Activated CD4-positive, CD25-positive, alpha-beta regulatory T cell treated with anti-CD3 and anti-CD28 coated beads, Interleukin-2, amount 50 U/mL, for 24 hours (primary cell): Measurements from ENCODE around the gene KCNN3.

Source experiments
- ATAC-seq, 2 donors: fragments of 150-1000 bp; cut with Tn5 transposase; one replicate each; pipeline ENCODE4 v1.10.0; 2021; ENCODE audit warnings: mild to moderate bottlenecking in 1 of 2, moderate library complexity in 1 of 2

Gene KCNN3

DNA sequence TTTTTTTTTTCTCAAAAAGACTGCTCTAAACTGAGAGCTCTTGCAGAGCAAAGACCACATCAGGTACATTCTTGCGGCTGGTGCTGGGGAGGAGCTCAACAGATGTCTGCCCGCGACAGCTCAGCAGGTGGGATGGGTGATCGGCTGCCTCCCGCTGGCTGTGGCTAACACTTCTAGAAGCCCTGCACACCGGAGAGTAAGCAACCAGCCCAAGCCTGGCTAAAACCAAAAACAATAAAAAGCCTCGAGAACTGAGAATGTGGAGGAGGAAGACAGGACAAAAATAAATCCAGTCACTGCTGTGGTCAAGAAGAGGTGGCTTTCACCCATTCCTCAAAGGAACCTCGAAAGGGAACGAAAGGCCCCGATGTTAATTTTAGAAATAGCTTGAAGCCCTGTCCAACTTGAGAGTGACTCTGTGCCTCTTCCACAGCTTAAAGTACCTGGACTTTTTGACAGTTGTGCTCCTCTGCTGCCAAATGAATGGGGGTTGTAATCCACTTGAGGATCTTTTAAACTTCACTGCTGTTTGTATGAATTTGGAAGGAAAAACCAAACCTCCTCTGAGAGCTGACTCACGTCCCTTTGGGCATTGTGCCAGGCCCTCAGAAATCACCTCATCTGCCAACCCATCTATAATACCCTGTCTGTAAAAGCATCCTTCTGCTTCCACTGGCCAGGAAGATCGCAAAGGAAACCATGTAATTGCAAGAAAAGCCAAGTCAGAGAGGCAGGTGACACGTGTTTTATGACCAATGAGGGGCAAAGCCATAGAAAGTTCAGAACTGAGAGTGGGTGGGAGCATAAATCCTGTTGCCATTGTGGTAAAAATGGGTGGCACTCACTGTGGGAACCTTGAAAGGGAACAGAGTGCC lies 78.6 kb downstream of the KCNN3 start:
- ATAC-seq: peak; percentile 91 to 95

- ATAC-seq: no peak
These were observed 81.2 kb downstream of the KCNN3 start for GRCh38 chr1:154788886-154789285.

DNA sequence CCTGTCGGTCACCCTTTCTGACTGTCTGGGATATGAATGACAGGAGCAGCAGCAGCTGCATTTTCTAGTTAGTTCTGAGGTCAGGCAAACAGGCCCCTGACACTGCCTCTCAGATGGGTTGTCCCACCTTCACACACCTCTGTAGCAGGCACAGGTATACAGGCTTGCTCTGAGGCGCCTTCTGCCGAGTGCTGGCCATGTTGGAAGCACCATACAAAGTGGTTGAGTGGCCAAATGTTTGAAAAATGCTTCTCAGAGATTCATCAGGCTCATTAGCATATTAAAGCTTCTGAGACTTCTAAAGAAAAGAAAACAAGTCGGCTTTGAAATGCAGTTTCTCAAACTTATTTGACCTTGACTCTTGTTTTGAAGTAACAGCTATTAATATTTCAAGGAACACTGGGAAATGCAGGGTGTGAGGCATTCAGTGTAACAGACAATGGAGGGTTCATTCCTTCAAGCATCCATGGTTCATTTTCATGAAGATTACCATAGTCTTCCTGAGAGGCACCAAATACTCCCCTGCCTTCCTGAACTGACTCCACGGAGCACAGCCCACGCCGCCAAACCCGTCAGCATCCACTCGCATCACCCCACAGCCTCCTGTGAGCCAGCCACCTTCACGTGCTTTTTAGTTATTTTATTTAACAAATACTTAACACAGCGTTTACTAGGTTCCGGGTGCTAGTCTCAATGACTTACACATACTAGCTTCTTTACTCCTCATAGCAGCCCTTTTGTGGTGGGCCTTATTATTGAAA lies 81.8 kb downstream of the KCNN3 start:
- ATAC-seq: no peak

GRCh38 chr1:154786804-154787570 lies 83.1 kb downstream of the KCNN3 start:
- no peak for ATAC-seq

DNA sequence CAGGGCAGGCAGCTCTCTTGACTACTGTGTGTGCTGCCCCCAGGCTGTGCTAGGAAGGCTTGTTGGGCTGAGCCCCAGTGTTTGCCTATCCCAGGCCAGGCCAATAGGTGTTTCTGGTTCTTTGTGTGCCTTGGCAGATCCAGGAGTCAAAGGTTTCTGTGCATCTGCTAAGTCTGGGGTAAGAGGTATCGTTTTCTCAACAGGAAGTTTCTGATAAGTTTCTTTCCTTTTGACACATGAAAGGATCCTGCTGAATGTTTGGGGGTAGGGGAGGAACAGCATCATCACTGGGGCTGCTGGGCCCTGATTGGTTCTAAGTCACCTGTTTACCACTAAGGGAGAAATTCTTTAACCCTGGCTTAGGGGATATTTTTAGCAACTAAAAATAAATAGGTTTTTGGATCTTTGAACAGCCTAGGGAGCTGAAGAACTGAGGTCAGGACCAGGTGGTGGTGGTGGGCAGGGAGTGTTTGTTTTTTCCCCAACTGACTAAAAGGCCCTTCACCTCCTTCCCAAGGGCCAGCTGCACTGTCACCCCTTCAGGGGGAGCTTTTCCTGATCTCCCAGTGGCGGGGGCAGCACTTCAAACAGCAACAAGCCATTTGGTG lies 85.1 kb downstream of the KCNN3 start:
- peak; percentile 95 for ATAC-seq

DNA sequence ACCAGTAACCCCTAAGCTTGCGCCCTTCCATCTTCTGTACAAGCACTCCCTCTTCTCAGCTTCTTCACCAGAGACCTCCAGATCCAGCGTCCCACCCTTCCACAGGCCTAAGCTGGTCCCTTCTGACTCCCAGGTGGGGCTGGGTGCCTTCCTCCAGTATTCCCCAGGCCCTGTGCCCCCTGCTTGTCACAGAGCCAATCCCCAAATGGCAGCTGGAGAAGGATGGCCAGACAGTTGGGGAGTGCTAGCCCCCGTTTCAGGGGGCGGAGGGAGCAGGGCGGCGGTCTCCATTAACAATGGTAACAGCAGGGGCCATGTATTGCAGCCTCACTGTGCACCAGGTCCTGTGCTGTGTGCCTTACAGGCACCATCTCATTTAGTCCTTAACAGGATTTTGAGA lies 85.7 kb downstream of the KCNN3 start:
- peak in 1 of 2 donors; percentile 6 for ATAC-seq

GRCh38 chr1:154783976-154784375 lies 86.1 kb downstream of the KCNN3 start:
- no peak for ATAC-seq

- ATAC-seq: no peak
These were observed 89.5 kb downstream of the KCNN3 start for GRCh38 chr1:154780541-154780940.

DNA sequence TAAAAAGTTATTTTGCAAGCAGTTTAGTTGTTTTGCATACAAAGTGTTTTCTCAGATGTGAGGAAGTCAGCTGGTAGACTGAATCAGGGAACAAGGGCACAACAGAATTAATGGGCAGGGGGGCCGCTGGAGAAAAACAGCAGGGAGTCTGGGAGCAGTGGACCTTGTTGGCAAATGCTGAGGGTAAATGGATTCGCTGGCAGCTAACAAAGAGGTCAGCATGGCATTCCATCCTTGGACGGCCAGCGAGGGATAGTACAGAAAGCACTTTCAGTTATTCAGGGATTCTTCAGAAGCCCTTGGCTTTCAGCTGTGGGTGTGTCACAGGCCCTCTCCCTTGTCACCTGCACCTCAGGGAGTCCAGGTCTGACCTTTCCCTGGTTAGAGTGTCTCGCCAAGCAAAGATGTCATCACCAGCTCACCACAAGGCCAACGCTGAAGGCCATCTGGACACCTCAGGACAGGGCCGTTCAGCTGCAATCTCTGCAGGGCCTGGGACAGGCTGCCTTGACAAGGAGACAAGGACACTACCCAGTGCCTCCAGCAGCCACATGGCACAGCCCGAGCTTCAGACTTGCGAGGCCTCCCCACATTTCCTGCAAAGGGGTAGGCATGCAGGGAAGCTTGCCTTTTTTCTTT lies 90.4 kb downstream of the KCNN3 start:
- no peak for ATAC-seq

GRCh38 chr1:154778944-154779343 lies 91.1 kb downstream of the KCNN3 start:
- ATAC-seq: no peak

- ATAC-seq: no peak
These were observed 91.8 kb downstream of the KCNN3 start for GRCh38 chr1:154778275-154778674.

DNA sequence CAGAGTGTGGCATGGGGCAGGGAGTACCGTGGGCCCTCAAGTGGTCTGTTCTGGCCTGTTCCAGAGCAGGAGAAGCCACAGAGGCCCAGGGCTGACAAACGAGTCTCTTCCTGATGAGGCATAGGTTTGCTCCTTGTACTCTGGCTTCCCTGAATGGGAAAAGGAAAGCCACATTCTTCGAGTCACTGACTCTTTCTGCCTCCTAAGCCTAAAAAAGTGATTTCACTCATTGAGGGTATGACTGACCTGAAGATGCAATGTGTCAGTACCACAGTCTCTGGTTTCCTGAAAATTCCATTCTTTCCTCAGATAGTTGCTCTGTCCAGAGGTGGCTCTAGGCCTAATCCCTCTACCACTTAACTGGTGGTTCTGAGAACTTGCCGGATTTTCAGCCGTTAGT lies 92.3 kb downstream of the KCNN3 start:
- ATAC-seq: no peak

DNA sequence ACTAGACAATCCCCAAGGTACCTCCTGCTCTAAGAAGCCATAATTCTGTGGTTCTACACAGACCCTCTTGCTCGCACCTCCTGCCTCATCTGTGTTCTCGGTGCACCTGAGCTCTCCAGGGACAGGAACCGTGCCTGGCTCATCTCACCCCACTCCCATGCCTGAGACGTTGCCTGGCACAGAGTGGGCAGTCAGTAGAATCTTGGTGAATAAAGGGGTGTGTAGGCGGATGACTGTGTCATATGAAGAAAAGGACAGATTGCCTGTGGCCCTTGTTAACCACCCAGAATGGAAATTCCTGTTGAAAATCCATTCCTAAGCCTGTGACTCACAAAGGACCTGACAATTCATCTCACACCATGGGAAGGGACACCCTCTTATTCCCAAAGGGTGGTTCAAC lies 92.9 kb downstream of the KCNN3 start:
- no peak for ATAC-seq

GRCh38 chr1:154775621-154776605 lies 94.2 kb downstream of the KCNN3 start:
- no peak for ATAC-seq

DNA sequence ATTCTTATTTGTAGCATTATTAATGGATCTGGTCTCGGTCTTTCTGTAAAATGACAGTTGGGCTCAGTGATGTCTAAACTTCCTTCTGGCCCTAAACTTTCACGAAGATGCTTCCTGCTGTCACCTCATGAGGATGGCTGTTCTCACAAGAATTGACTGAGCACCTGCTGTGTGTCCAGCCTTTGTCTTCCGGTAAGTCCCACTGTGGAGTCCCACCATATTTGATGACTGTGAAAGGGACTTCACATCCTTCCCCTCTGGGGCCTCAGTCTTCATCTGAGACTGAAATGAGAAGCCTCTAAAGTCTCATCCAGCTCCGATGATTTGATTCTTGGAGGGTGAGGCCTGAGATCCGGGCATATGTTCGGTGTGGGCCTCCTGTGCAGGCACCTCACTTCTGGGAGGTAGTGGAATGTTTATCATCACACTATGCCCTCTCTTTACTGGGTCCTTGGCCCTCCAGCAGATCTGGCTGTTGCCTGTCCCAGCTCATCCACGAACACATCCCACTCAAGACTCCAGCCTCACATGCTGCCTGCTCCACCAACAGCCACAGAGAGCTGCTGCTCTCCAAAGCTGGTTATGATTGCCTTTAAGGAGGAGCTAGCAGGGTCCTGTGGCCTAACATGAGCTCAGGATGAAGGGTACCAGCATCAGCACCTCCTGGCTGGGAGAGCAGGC lies 95.8 kb downstream of the KCNN3 start:
- ATAC-seq: no peak

- ATAC-seq: no peak
These were observed 96.5 kb downstream of the KCNN3 start for GRCh38 chr1:154773551-154773950.

DNA sequence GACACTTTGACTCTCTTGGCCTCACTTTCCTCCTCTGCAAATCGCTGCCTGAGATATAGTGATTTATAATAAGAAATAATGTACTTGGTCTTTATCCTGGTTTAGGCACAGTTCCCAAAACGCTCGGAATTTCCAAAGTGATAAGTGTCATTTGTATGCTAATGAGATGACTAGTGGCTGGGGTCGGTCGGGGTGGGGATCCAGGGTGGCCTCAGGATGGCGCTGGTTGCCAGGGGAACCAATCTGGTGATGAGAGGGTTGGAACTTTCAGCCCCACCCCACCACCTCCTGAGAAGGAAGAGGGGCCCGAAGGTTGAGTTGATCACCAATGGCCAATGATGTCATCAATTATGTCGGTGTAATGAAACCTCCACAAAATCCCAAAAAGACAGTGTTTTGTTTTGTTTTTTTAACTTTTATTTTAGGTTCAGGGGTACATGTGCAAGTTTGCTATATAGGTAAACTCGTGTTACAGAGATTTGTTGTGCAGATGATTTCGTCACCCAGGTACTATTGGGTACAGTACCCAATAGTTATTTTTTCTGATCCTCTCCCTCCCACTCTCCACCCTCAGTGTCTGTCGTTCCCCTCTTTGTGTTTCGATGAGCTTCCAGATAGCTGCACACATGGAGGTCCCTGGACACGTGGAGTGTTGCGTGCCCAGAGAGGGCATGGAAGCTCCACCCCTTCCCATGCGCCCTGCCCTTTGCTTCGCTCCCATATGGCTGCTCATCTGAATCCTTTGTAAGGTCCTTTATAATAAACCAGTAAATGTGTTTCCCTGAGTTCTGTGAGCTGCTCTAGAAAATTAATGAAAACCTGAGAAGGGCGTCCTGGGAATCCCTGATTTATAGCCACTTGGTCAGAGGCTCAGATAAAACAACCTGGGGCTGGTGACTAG lies 97.2 kb downstream of the KCNN3 start:
- ATAC-seq: no peak

- no peak for ATAC-seq
These were observed 98.0 kb downstream of the KCNN3 start for GRCh38 chr1:154772056-154772455.

GRCh38 chr1:154770897-154771594 lies 99.0 kb downstream of the KCNN3 start:
- ATAC-seq: no peak
